H1 (cell line): ENCODE data around the gene ZNF81. TPM values are rescaled to one million over a fixed set of nuclear protein-coding genes. Genes with fewer than 3 reads are reported as not detected.

Source experiments
- ASH2L ChIP-seq: fragments of 200-600, 300-600 bp; sonication (generic); IDR thresholded peaks from one replicate; pipeline ENCODE4 v1.7.1; 2017; ENCODE audit warnings: low read length
- CHD2 ChIP-seq: IDR thresholded peaks from 2 replicates; pipeline ENCODE4 v1.6.1; 2012; ENCODE audit warnings: low read length, improper control_type of control experiment
- HDAC2 ChIP-seq, 2 experiments: fragments of 300-600 bp in 1 of 2; sonication (generic) in 1 of 2; IDR thresholded peaks; 2 replicates each; pipeline ENCODE4 v1.6.1; 2011 to 2012; ENCODE audit warnings: low read depth in 2 of 2, low read length in 2 of 2, mild to moderate bottlenecking in 2 of 2, moderate library complexity in 2 of 2, borderline replicate concordance in 1 of 2, inconsistent platforms in 1 of 2
- RNF2 ChIP-seq: fragments of 200-900, 300-1000 bp; sonication (generic); IDR thresholded peaks from 2 replicates; pipeline ENCODE4 v1.7.1; 2016; ENCODE audit warnings: borderline replicate concordance, low read depth, mild to moderate bottlenecking, antibody characterized with exemption, low read length; ENCODE audit not compliant: poor library complexity, severe bottlenecking; ENCODE audit errors: missing control alignments
- SAP30 ChIP-seq: fragments of 300-600 bp; sonication (generic); IDR thresholded peaks from 2 replicates; pipeline ENCODE4 v1.7.1; 2012; ENCODE audit warnings: low read length, moderate library complexity, mild to moderate bottlenecking, inconsistent platforms; ENCODE audit not compliant: insufficient read depth, insufficient replicate concordance
- polyA plus RNA-seq, 7 experiments: library from polyadenylated mRNA; depleted of rRNA in 3 of 7; stranded (reverse) in 5 of 7; unstranded in 2 of 7; fragments of >200 nt in 5 of 7; fragments of 200-250 nt in 2 of 7; gene quantifications; 1 replicate in 5 of 7; 2 replicates in 1 of 7; 4 replicates in 1 of 7; pipeline versions ENCODE4 v1.2.1 to v1.2.3, GENCODE V29; 2011 to 2013; ENCODE audit warnings: missing spikeins in 2 of 7, mixed read lengths in 2 of 7
- total RNA-seq: library from RNA; stranded (reverse); fragmentation: NEBNext Ultra II Directional; extraction: Animal tissue kit (Norgen Biotek cat#: 25700); gene quantifications from 2 replicates; pipeline ENCODE4 v1.2.1, GENCODE V29; 2021

The ZNF81 gene
- total and polyA plus RNA-seq, 2 of the 8 experiments (the other 6 are each of a cell fraction or from before 2014, with no cell fraction given) = 3.4 to 10.0 TPM

GRCh38 chrX:47836164-47837072 is at the start of gene ZNF81 (continued):
- TF ChIP-seq CHD2 (no peak), ASH2L (no peak), RNF2 (no peak), SAP30 (peak; percentile 50), HDAC2 (IDR thresholded peaks at IDR 0.05; ENCODE audit: borderline replicate concordance in 1 of 2, low read depth in 2 of 2, low read length in 2 of 2) (no peak)
